Measurements from ENCODE around the gene SLC44A3. TPM values are rescaled to one million over a fixed set of nuclear protein-coding genes. Genes with fewer than 3 reads are reported as not detected.

SLC44A3 gene
- total and polyA plus RNA-seq, 8 donors, result 3.1 to 80.3 (median 12.0) TPM; not detected in 1

DNA sequence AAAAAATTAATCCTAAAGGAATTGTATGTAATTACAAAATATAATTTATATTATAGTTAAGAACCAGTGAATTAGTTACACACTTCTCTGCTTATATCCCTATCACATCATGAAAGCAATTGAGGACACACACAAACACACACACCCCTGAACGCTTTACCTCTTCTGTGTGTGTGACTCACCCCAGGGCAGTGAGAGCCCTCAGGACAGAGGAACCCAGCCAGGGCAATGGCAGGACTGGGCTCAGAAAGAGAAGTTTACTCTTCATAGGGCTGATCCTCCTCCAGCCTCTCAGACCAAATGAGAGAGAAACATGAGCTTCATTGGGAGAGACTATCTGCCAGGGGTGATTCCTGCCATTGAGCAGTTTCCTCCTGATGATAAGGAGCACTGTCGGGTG, 38.1 kb downstream of the SLC44A3 start:
- H3K4me1 ChIP-seq, result peaks cover 17 to 44% (median 31%) of the 10 kb centered on the region in 4 donors
- no peak overlapping the region for H3K27ac ChIP-seq
- WGBS, 5 donors, result 45 to 64% (median 54%) methylated on average over 2 of the region's 2 CpGs
- peaks cover 0 to 6% (median 3%) of the 10 kb centered on the region in 4 donors for H3K36me3 ChIP-seq
- no peaks in the 10 kb centered on the region for H3K9me3 ChIP-seq
- TF ChIP-seq POLR2AphosphoS5 (IDR thresholded peaks at IDR 0.05) (no peak), POLR2A (IDR thresholded peaks at IDR 0.05) (no peak), EP300 (IDR thresholded peaks at IDR 0.05) (no peak)
- TF ChIP-seq, protein P1, sequence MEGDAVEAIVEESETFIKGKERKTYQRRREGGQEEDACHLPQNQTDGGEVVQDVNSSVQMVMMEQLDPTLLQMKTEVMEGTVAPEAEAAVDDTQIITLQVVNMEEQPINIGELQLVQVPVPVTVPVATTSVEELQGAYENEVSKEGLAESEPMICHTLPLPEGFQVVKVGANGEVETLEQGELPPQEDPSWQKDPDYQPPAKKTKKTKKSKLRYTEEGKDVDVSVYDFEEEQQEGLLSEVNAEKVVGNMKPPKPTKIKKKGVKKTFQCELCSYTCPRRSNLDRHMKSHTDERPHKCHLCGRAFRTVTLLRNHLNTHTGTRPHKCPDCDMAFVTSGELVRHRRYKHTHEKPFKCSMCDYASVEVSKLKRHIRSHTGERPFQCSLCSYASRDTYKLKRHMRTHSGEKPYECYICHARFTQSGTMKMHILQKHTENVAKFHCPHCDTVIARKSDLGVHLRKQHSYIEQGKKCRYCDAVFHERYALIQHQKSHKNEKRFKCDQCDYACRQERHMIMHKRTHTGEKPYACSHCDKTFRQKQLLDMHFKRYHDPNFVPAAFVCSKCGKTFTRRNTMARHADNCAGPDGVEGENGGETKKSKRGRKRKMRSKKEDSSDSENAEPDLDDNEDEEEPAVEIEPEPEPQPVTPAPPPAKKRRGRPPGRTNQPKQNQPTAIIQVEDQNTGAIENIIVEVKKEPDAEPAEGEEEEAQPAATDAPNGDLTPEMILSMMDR (IDR thresholded peaks at IDR 0.05), result no peak
- no peak overlapping the region for H3K4me3 ChIP-seq
- DNase-seq, result no peak
- no peaks in the 10 kb centered on the region for H3K27me3 ChIP-seq
- intact Hi-C loops (cut with DNase I; ENCODE audit: low total_unique reads), result no loop called here

DNA sequence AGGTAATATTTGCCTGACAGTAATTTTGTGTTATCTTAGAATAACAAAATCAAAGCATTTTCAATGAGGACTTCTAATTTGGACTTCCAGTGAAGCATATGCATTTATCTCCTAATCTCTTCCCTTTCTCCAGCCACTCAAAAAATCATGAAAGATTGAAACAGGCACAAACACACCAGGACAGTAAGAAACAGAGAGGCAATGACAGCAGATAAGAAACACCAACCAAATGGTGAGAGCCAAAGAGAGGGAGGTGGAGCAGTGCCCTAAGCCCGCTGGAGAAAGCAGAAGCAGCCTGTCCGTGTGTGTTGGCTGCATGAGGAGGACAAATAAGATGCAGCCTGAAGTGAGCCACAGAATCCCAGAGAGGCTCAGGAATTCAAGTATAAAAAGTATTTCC, 39.0 kb downstream of the SLC44A3 start:
- H3K4me1 ChIP-seq, result peaks cover 24 to 51% (median 40%) of the 10 kb centered on the region in 4 donors
- no peak for TF ChIP-seq POLR2AphosphoS5 (IDR thresholded peaks at IDR 0.05)
- no peak for TF ChIP-seq EP300 (IDR thresholded peaks at IDR 0.05)
- no peak for TF ChIP-seq POLR2A (IDR thresholded peaks at IDR 0.05)
- TF ChIP-seq, protein P1 (IDR thresholded peaks at IDR 0.05), result no peak
- WGBS, 5 donors, result 53 to 66% (median 61%) methylated on average over 2 of the region's 2 CpGs

DNA sequence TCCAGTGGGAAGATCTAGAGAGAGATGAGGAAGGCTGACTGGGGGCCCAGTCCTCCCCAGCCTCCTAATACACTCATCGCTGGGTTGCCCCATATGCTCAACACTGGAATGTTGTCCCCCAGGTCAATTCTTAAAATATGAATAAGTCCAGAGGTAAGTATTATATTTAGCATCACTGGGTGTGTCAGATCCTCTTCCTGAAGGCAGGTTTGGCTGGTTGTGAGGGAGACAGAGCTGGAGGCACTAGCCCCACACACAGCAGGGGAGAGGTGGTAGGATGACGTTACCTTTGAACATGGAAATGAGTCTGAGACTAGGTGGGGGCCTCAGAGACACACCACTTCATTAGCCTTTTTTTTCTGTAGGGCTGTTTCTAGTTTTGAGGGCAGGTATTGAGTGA, 42.6 kb downstream of the SLC44A3 start:
- intact Hi-C loops (cut with DNase I; ENCODE audit: low total_unique reads), result loop anchor here (10.0 kb wide), 1 partner anchor 52 kb away; no protein-coding TSS in a partner anchor

More for the DNA sequence above, 39.0 kb downstream of the SLC44A3 start:
- Histone ChIP-seq H3K4me3 (no peak overlapping the region), H3K27me3 (no peaks in the 10 kb centered on the region), H3K27ac (peak overlapping the region in 2 of 5 donors; percentile 55 to 84), H3K9me3 (no peaks in the 10 kb centered on the region), H3K36me3 (peaks cover 0 to 6% (median 3%) of the 10 kb centered on the region in 4 donors)
- DNase-seq, result no peak
- intact Hi-C loops (cut with DNase I; ENCODE audit: low total_unique reads), result no loop called here

DNA sequence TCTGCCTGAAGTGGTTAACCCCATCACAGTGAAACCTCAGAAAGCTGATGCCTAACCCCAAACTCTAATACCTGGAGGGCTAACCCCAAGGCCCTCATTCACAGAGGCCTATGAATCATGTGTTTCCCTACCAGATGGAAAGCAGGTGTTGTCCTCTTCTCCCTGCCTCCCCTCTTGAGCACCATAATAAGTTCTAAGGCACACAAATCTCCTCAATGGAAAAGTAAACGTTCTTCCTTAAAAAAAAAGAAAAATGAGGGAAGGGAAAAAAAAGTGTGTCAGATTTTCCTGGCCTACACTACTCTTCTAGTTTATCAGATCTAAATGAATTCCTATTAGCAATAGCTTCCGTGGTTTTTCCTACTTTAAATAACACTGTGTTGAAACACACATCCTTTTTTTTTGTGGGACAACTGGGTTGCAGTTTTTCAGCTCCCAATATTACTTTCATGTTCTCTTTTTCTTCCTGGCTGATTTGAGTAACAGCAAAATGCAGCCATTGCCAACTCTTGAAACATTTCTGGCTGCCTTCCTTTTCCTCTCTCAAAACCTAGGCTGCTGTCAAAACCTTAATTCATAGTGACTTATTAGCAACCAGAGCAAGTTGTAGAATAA, 43.2 kb downstream of the SLC44A3 start:
- TF ChIP-seq, protein P1 (IDR thresholded peaks at IDR 0.05), result no peak
- peak in 2 of 3 donors; percentile 3 to 15 for TF ChIP-seq POLR2AphosphoS5 (IDR thresholded peaks at IDR 0.05)

More for the DNA sequence above, 42.6 kb downstream of the SLC44A3 start:
- 81 to 100% (median 96%) methylated on average over 2 of the region's 2 CpGs for WGBS, 5 donors
- TF ChIP-seq EP300 (IDR thresholded peaks at IDR 0.05) (no peak), POLR2AphosphoS5 (IDR thresholded peaks at IDR 0.05) (no peak), POLR2A (IDR thresholded peaks at IDR 0.05) (no peak)
- TF ChIP-seq, protein P1 (IDR thresholded peaks at IDR 0.05), result no peak
- H3K9me3 ChIP-seq, result no peaks in the 10 kb centered on the region
- H3K4me3 ChIP-seq, result no peak overlapping the region
- H3K36me3 ChIP-seq, result peaks cover 0 to 7% (median 3%) of the 10 kb centered on the region in 4 donors
- no peaks in the 10 kb centered on the region for H3K27me3 ChIP-seq
- peak overlapping the region; percentile 59 to 90 (median 84) for H3K27ac ChIP-seq
- DNase-seq, result no peak
- peaks cover 24 to 58% (median 51%) of the 10 kb centered on the region in 4 donors for H3K4me1 ChIP-seq

More for the DNA sequence above, 43.2 kb downstream of the SLC44A3 start:
- Histone ChIP-seq H3K27me3 (no peaks in the 10 kb centered on the region), H3K4me3 (no peak overlapping the region), H3K4me1 (peaks cover 24 to 58% (median 51%) of the 10 kb centered on the region in 4 donors), H3K27ac (peak overlapping the region; percentile 82 to 90 (median 84)), H3K9me3 (no peaks in the 10 kb centered on the region), H3K36me3 (peaks cover 0 to 11% (median 3%) of the 10 kb centered on the region in 4 donors)
- 2 to 8% (median 3%) methylated on average over 2 of the region's 2 CpGs for WGBS, 5 donors
- peak in 1 of 2 donors; percentile 71 for DNase-seq
- intact Hi-C loops (cut with DNase I; ENCODE audit: low total_unique reads), result loop anchor here (10.0 kb wide), 1 partner anchor 51 kb away; no protein-coding TSS in a partner anchor

All from stomach (tissue), 9 donors.